Fibroblast of lung (primary cell): Measurements from ENCODE around the gene RAD51AP1.

ENCODE experiments used
- EZH2 ChIP-seq: IDR thresholded peaks from 2 replicates; pipeline ENCODE4 v1.5.1; 2012; ENCODE audit warnings: low read length, control low read depth, mild to moderate bottlenecking; ENCODE audit errors: missing control alignments
- TF ChIP-seq, protein P1 (sequence below), 2 donors: IDR thresholded peaks in 1 of 2; conservative IDR thresholded peaks in 1 of 2; 1 replicate in 1 of 2; 2 replicates in 1 of 2; pipeline ENCODE4 v1.5.1; 2011 to 2012; ENCODE audit warnings: low read length in 2 of 2, control low read depth in 1 of 2, inconsistent platforms in 1 of 2, low read depth in 1 of 2, mild to moderate bottlenecking in 1 of 2

DNA sequence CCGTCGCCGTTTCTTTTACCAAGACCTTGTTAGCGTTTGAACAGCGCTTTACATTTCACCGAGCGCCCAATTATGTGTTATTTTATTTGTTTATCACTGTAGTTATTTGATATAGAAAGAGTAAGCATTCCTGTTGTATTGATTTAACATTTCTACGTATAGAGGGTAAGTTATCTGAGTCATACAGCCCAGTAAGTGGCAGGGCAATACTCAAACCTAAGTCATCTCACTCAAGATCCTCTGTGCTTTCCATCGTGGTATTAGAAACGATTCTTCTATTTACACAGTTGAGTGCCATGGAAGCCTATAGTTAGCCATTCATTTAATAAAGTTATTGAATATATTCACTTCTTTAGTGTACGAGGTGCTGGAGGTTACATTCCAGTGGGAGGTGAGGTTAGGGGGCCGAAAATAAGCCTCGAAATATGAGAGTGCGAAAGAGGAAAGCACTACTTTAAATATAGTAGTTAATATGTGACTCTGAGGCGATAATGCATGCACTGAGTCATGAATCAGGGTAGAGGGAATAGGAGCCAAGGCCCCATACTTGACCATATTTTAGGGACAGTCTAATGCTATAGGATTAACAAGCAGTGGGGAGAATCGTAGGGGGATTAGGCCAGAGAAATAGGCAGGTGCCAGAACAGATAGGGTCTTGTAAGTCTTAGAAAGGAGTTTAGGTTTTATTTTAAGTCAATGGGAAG lies 629 bp downstream of the RAD51AP1 start:
- TF ChIP-seq, protein P1, sequence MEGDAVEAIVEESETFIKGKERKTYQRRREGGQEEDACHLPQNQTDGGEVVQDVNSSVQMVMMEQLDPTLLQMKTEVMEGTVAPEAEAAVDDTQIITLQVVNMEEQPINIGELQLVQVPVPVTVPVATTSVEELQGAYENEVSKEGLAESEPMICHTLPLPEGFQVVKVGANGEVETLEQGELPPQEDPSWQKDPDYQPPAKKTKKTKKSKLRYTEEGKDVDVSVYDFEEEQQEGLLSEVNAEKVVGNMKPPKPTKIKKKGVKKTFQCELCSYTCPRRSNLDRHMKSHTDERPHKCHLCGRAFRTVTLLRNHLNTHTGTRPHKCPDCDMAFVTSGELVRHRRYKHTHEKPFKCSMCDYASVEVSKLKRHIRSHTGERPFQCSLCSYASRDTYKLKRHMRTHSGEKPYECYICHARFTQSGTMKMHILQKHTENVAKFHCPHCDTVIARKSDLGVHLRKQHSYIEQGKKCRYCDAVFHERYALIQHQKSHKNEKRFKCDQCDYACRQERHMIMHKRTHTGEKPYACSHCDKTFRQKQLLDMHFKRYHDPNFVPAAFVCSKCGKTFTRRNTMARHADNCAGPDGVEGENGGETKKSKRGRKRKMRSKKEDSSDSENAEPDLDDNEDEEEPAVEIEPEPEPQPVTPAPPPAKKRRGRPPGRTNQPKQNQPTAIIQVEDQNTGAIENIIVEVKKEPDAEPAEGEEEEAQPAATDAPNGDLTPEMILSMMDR (conservative IDR thresholded peaks at IDR 0.05 in 1 of 2, IDR thresholded peaks at IDR 0.05 in 1 of 2; ENCODE audit: low read depth in 1 of 2, low read length in 2 of 2), result no peak
- TF ChIP-seq EZH2, result no peak
